ENCODE measurements around the gene EYA4. TPM values are rescaled to one million over a fixed set of nuclear protein-coding genes. Genes with fewer than 3 reads are reported as not detected.

The EYA4 gene
- polyA plus RNA-seq, 1 of the 3 experiments (the other 2 are of a cell fraction): 0.08 TPM

GRCh38 chr6:133447924-133448323 lies 206.8 kb downstream of the EYA4 start:
- TF ChIP-seq MAX (IDR thresholded peaks at IDR 0.05; ENCODE audit: low read depth) (no peak), MEF2A (IDR thresholded peaks at IDR 0.05; ENCODE audit: borderline replicate concordance, low read depth) (no peak), TEAD4 (IDR thresholded peaks at IDR 0.05; ENCODE audit: borderline replicate concordance, insufficient read depth) (no peak), POLR2AphosphoS5 (IDR thresholded peaks at IDR 0.05; ENCODE audit: low read depth, low read length) (no peak), RXRA (IDR thresholded peaks at IDR 0.05; ENCODE audit: borderline replicate concordance, low read depth) (no peak), SMC3 (IDR thresholded peaks at IDR 0.05; ENCODE audit: low read depth, low read length) (no peak), FOXM1 (IDR thresholded peaks at IDR 0.05; ENCODE audit: low read depth) (no peak)
- TF ChIP-seq, protein P1, sequence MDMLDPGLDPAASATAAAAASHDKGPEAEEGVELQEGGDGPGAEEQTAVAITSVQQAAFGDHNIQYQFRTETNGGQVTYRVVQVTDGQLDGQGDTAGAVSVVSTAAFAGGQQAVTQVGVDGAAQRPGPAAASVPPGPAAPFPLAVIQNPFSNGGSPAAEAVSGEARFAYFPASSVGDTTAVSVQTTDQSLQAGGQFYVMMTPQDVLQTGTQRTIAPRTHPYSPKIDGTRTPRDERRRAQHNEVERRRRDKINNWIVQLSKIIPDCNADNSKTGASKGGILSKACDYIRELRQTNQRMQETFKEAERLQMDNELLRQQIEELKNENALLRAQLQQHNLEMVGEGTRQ (IDR thresholded peaks at IDR 0.05; ENCODE audit: borderline replicate concordance, low read depth, low read length): no peak
- H3F3A ChIP-seq (replicated peaks; ENCODE audit: insufficient read depth): no peaks in the 10 kb centered on the region
- H3K36me3 ChIP-seq (replicated peaks in 1 of 2; ENCODE audit: control insufficient read depth in 1 of 2, insufficient read depth in 2 of 2, low read length in 1 of 2): no peaks in the 10 kb centered on the region
- ChIA-PET POLR2A (no interaction called here), CTCF (no interaction called here)
- H3K4me2 ChIP-seq: no peak overlapping the region
- no peak overlapping the region for H3K27ac ChIP-seq (ENCODE audit: low read depth in 2 of 2, low read length in 1 of 2)
- no peaks in the 10 kb centered on the region for H3K9me3 ChIP-seq
- H3K79me2 ChIP-seq (ENCODE audit: insufficient read depth): no peaks in the 10 kb centered on the region
- H2AFZ ChIP-seq (ENCODE audit: low read depth): no peak overlapping the region
- no peaks in the 10 kb centered on the region; the same call in 1 of the 2 replicates for H3K27me3 ChIP-seq (ENCODE audit: insufficient read depth)
- DNase-seq: no peak
- H4K20me1 ChIP-seq (ENCODE audit: insufficient read depth): no peaks in the 10 kb centered on the region
- no peaks in the 10 kb centered on the region for H3K4me1 ChIP-seq (ENCODE audit: control insufficient read depth in 1 of 2, insufficient read depth in 2 of 2, low read depth in 1 of 2, low read length in 1 of 2)
- no peak overlapping the region for H3K9ac ChIP-seq
- H3K9me2 ChIP-seq: no peaks in the 10 kb centered on the region
- no peak overlapping the region for H3K4me3 ChIP-seq (ENCODE audit: low read depth in 2 of 2, low read length in 1 of 2)

DNA sequence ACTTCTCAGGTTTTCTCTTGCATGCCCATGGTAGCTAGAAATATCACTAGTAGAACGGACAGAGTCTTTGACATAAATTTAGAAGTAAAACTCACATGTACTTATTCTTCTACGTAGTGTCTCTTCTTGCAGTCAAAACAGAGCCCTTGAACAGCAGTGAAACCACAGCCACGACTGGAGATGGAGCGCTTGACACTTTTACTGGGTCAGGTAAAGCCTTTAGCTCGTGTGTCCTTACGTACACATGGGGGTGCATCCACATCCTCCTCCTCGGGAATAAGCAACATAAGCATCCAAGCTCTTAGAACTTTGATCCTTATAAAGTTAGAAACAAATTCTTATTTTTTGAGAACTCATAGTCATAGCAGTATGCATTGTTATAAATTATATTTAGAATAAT lies 215.3 kb downstream of the EYA4 start:
- H3K27ac ChIP-seq (ENCODE audit: low read depth in 2 of 2, low read length in 1 of 2): no peak overlapping the region
- no peak overlapping the region for H2AFZ ChIP-seq (ENCODE audit: low read depth)
- H3K4me3 ChIP-seq (ENCODE audit: low read depth in 2 of 2, low read length in 1 of 2): no peak overlapping the region
- H3K36me3 ChIP-seq (replicated peaks in 1 of 2; ENCODE audit: control insufficient read depth in 1 of 2, insufficient read depth in 2 of 2, low read length in 1 of 2): no peaks in the 10 kb centered on the region
- no peaks in the 10 kb centered on the region for H3F3A ChIP-seq (replicated peaks; ENCODE audit: insufficient read depth)
- ChIA-PET CTCF (interaction anchor here (0.9 to 1.1 kb wide), 2 partner anchors 31 to 493 kb away, joined by 3 read pairs; no protein-coding TSS in a partner anchor), POLR2A (no interaction called here)
- no peak for TF ChIP-seq CHD2 (IDR thresholded peaks at IDR 0.05; ENCODE audit: low read length, partially characterized antibody)
- no peak overlapping the region for H3K9ac ChIP-seq
- no peaks in the 10 kb centered on the region for H3K9me2 ChIP-seq
- H4K20me1 ChIP-seq (ENCODE audit: insufficient read depth): no peaks in the 10 kb centered on the region
- H3K9me3 ChIP-seq: no peaks in the 10 kb centered on the region
- no peaks in the 10 kb centered on the region for H3K79me2 ChIP-seq (ENCODE audit: insufficient read depth)
- peaks cover 0 to 3% of the 10 kb centered on the region in 2 experiments; a peak in 1 of 4 replicates for H3K4me1 ChIP-seq (ENCODE audit: control insufficient read depth in 1 of 2, insufficient read depth in 2 of 2, low read depth in 1 of 2, low read length in 1 of 2)
- H3K4me2 ChIP-seq: no peak overlapping the region
- WGBS (ENCODE audit: low lambda C conversion rate): 16% methylated on average over 7 of the region's 7 CpGs
- no peaks in the 10 kb centered on the region; the same call in 1 of the 2 replicates for H3K27me3 ChIP-seq (ENCODE audit: insufficient read depth)
- no peak for DNase-seq

DNA sequence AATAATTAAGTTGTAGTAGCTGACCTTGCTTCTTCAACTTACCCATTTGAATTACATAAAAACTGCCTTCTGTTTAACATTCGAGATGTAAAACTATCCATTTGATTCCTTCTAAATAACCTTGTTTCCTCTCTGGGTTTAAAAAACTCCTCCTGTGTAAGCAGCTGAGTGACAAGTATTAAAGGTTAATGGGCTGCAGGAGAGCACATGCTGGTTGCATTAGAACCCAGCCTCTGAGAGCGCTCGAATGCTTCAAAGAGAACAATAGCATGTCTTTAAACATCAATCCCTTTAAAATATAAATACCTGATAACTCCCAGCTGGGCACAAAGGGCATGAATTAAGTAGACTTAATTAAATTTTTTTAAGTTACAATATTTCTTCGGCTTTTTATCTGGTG lies 215.8 kb downstream of the EYA4 start:
- Histone ChIP-seq H3K9ac (no peak overlapping the region), H3K4me1 (ENCODE audit: control insufficient read depth in 1 of 2, insufficient read depth in 2 of 2, low read depth in 1 of 2, low read length in 1 of 2) (peaks cover 0 to 3% of the 10 kb centered on the region in 2 experiments; a peak in 1 of 4 replicates), H3K36me3 (replicated peaks in 1 of 2; ENCODE audit: control insufficient read depth in 1 of 2, insufficient read depth in 2 of 2, low read length in 1 of 2) (no peaks in the 10 kb centered on the region), H4K20me1 (ENCODE audit: insufficient read depth) (no peaks in the 10 kb centered on the region), H3K9me3 (no peaks in the 10 kb centered on the region), H3K4me3 (ENCODE audit: low read depth in 2 of 2, low read length in 1 of 2) (no peak overlapping the region), H3K9me2 (no peaks in the 10 kb centered on the region), H3K27ac (ENCODE audit: low read depth in 2 of 2, low read length in 1 of 2) (no peak overlapping the region), H3K79me2 (ENCODE audit: insufficient read depth) (no peaks in the 10 kb centered on the region), H3F3A (replicated peaks; ENCODE audit: insufficient read depth) (no peaks in the 10 kb centered on the region), H2AFZ (ENCODE audit: low read depth) (no peak overlapping the region), H3K27me3 (ENCODE audit: insufficient read depth) (no peaks in the 10 kb centered on the region; the same call in 1 of the 2 replicates), H3K4me2 (no peak overlapping the region)
- ChIA-PET CTCF (interaction anchor here (1.1 kb wide), 1 partner anchor 494 kb away, joined by 3 read pairs; no protein-coding TSS in a partner anchor), POLR2A (no interaction called here)
- TF ChIP-seq USF1 (IDR thresholded peaks at IDR 0.05; ENCODE audit: borderline replicate concordance, low read depth): no peak
- no peak for TF ChIP-seq RFX5 (IDR thresholded peaks at IDR 0.05; ENCODE audit: low read length)
- no peak for TF ChIP-seq TAF1 (IDR thresholded peaks at IDR 0.05; ENCODE audit: borderline replicate concordance, low read depth, low read length)
- DNase-seq: no peak
- WGBS (ENCODE audit: low lambda C conversion rate): 23% methylated on average over 4 of the region's 4 CpGs
